ENCODE data around the gene NDST1.

Gene NDST1

GRCh38 chr5:150485693-150486401, 22.1 kb upstream of the NDST1 start:
- peak; percentile 83 for DNase-seq (ENCODE audit: low spot score)
- TF ChIP-seq CTCF (IDR thresholded peaks at IDR 0.05; ENCODE audit: extremely low read depth, missing control alignments) = no peak

- no peak for TF ChIP-seq CTCF (IDR thresholded peaks at IDR 0.05; ENCODE audit: extremely low read depth, missing control alignments)
- peak; percentile 70 for DNase-seq (ENCODE audit: low spot score)
These were observed 21.3 kb upstream of the NDST1 start for GRCh38 chr5:150486402-150487198.

GRCh38 chr5:150487199-150488061, 20.5 kb upstream of the NDST1 start:
- peak; percentile 60 for DNase-seq (ENCODE audit: low spot score)
- TF ChIP-seq CTCF (IDR thresholded peaks at IDR 0.05; ENCODE audit: extremely low read depth, missing control alignments) = no peak

- no peak for TF ChIP-seq CTCF (IDR thresholded peaks at IDR 0.05; ENCODE audit: extremely low read depth, missing control alignments)
- no peak for DNase-seq (ENCODE audit: low spot score)
These were observed 19.2 kb upstream of the NDST1 start for GRCh38 chr5:150488519-150489359.

- peak; percentile 86 for DNase-seq (ENCODE audit: low spot score)
These were observed 18.3 kb upstream of the NDST1 start for GRCh38 chr5:150489360-150490295.

More at GRCh38 chr5:150489360-150490295, 18.3 kb upstream of the NDST1 start:
- TF ChIP-seq CTCF (IDR thresholded peaks at IDR 0.05; ENCODE audit: extremely low read depth, missing control alignments) = no peak
